ENCODE measurements around the gene ZBTB45.

The ZBTB45 gene

GRCh38 chr19:58538257-58539168 lies 18.9 kb upstream of the ZBTB45 start:
- no peak for DNase-seq

GRCh38 chr19:58536852-58537798 lies 17.5 kb upstream of the ZBTB45 start:
- no peak for DNase-seq

DNA sequence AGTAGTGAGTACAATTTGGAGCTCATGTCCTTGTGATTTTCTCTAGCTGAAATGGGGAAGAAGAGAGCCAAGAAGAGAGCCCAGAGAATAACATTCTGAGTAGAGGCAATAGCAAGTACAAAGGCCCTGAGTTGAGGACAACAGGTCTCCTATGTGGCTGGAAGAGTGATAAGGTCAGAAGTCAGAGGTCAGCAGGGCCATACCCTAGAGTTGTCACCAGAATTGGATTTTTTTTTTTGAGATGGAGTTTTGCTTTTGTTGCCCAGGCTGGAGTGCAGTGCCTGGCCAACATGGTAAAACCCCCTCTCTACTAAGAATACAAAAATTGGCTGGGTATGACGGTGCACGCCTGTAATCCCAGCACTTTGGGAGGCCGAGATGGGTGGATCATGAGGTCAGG lies 16.2 kb upstream of the ZBTB45 start:
- DNase-seq = no peak

- DNase-seq = no peak
Observed at GRCh38 chr19:58531034-58531840, 11.6 kb upstream of the ZBTB45 start.

- DNase-seq = no peak
Observed at GRCh38 chr19:58529405-58529804, 9.8 kb upstream of the ZBTB45 start.

GRCh38 chr19:58522709-58523108 lies 3.1 kb upstream of the ZBTB45 start:
- no peak for DNase-seq

- no peak for DNase-seq
Observed at GRCh38 chr19:58521651-58522050, 2.0 kb upstream of the ZBTB45 start.

DNA sequence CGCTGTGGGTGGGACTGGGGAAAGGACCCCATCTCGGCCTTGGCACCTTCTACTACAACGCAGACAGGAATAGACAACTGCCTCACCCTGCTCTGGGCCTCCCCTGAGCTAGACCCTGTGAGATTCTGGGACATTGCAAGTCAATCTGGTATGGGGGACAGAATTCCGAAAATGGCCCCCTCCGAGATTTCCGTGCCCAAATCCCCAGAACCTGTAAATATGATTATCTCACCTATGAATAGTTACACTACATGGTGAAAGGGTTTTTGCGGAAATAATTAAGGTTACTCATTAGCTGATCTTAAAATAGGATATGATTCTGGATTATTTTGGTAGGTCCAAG lies 618 bp upstream of the ZBTB45 start:
- no peak for DNase-seq

DNA sequence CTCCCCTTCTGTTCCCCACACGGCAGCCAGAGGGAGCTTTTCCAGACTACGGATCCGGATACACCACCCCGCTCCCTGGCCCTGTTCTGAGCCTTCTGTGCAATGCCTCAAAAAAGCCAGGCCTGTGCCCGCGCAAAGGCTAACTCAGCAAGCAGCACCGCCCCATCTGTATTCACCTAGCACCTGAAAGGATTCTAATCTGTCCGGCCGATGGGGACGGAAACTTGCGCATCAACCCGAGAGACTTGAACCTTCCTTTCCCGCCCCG lies 589 bp downstream of the ZBTB45 start:
- peak; percentile 39 for DNase-seq

DNA sequence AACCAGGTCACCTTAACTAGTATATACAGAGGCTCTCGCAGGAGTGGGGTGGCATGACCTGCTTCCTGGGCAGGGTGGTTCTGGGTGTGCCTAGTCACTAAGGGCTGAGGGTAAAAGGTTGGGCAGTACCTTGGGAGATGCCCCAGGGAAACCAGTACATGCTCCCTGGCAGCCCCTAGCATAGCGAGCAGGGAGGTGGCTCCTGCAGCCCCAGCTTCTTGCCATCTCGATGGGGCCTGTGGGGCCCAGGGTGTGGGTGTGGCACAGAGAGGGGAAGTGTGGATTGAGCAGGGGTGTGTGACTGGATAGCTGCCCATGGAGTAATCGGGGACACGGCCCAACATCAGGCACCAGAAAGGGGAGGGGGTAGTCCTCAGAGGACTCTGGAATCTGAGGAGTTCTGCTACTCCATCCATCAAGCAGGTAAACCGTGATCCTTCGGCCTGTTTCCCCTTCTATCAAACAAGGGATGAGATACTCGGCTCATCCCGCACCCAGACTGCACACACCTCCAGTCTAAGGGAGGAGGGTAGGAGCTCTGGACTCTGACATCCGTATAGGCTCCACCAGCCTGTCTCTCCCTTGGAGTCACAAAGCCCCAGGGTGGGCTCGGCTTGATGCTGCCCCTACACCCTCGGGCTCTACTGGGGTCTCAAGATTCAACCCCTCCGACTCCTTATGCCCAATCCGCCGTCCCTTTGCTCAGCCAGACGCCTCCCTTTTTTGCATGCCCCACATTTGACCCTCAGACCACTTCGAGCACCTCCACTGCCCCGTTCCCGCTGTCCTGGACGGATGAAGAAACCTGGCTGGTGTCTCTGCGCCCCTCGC lies 1.1 kb downstream of the ZBTB45 start:
- no peak for DNase-seq

GRCh38 chr19:58516964-58517833 lies 2.4 kb downstream of the ZBTB45 start:
- DNase-seq = no peak

GRCh38 chr19:58516246-58516836 lies 3.3 kb downstream of the ZBTB45 start:
- DNase-seq = no peak

- no peak for DNase-seq
Observed at GRCh38 chr19:58515259-58515658, 4.4 kb downstream of the ZBTB45 start.

DNA sequence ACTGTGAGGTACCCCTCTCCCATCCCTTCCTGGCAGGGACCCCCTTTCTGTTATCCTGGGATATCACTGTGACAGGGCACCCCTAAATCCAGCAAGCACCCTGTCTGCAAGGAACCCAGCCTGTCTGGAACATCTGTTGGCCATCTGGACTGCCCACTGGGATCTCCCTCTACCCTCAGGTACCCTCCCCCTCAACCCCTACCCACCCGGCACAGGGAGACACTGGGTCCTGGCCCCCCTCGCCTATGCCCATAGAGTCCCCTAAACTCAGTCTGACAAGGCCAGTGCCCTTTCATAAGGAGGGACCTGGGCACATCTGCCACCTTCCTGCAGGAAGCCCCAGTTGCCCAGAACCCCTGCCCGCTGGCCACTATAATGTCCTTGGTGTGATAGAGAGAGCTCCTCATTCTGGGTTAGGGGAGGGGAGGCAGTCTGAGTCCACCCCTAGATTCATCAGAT lies 5.0 kb downstream of the ZBTB45 start:
- DNase-seq = no peak

DNA sequence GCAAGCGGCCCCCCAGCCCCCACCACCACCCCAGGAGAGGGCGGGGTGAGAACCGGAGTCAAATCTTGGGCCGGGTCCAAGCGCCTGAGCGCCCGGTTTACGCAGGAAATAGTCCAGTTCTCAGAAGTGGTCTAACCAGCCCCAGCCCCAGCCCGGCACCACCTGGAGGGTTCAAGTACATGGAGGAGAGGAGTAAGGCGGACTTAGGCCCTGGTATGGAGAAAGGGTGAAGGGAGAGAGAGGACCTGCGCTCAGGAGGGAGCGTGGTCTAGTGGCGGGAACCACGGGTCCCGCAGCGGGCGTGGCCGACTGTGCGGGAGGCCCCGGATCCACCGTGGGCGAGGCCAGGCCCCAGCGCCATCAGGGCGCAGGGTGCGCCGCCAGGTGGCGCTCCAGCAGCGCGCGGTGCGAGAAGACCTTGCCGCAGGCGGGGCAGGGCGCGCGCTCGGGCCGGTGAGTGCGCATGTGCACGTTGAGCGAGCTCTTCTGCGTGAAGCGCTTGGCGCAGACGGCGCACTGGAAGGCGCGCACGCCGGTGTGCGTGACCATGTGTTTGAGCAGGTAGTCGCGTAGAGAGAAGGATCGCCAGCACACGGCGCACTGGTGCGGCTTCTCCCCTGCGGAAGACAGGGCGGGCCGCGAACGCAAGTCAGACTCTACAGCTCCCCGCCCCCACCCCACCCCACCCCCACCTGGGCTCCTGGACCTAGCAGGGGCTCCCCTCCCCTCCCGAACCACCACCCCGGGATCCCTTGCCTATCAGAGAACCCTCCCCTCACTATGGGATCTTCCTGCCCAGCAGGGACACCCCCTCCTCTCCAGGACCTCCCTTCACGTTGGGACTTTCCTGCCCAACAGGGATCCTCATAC lies 5.7 kb downstream of the ZBTB45 start:
- peak; percentile 93 for DNase-seq

DNA sequence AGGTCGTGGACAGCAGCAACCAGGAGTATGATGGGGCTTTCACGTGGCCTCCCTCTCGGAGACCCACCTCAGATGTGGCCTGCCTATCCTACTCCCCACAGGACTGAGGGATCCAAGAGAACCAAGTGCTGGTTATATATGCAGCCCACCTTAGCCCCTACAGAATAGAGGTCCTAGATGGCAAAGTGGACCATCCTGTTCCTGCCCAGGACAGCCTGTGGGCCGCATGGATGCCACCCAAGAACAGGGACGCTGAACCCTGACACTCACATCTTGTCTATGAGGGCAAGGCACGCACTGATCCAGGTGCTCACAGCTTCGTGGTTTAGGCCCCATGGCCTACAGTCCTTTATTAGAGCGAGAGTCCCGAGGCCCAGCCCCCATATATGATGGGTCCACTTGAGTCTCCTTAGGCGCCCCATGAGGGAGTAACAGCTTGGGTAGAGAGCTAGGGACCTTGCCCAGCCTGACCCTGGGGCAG lies 6.4 kb downstream of the ZBTB45 start:
- DNase-seq = no peak

- no peak for DNase-seq
Observed at GRCh38 chr19:58511353-58512208, 8.0 kb downstream of the ZBTB45 start, which contains the start of gene SLC27A5. TSS of gene SLC27A5 (minus strand) at chr19:58511992. CDS start at chr19:58511955, 37 bp downstream.
